Medulla oblongata (tissue), 1 donor: ENCODE data around the gene DCP1B.
A peak's percentile ranks its signal among the peaks of the same experiment; 100 is the strongest.

Experiments
- DNase-seq: peaks from one replicate; pipeline ENCODE4 v3.0.0-alpha.2; 2015; ENCODE audit errors: extremely low spot score

Gene DCP1B

GRCh38 chr12:2017546-2018337 lies 13.5 kb upstream of the DCP1B start:
- DNase-seq = no peak

- no peak for DNase-seq
Measured at GRCh38 chr12:2016862-2017545, 12.7 kb upstream of the DCP1B start.

GRCh38 chr12:2014231-2014630 lies 10.0 kb upstream of the DCP1B start:
- DNase-seq = no peak

- peak; percentile 62 for DNase-seq
Measured at GRCh38 chr12:2013527-2014223, 9.4 kb upstream of the DCP1B start.

GRCh38 chr12:2013086-2013485 lies 8.8 kb upstream of the DCP1B start:
- DNase-seq = no peak

GRCh38 chr12:2011643-2012607 lies 7.7 kb upstream of the DCP1B start:
- no peak for DNase-seq

GRCh38 chr12:2009623-2010022 lies 5.4 kb upstream of the DCP1B start:
- DNase-seq = no peak

- DNase-seq = no peak
Measured at GRCh38 chr12:2008677-2009076, 4.4 kb upstream of the DCP1B start.

- DNase-seq = no peak
Measured at GRCh38 chr12:2003676-2004112, 563 bp downstream of the DCP1B start.

- no peak for DNase-seq
Measured at GRCh38 chr12:1995205-1995896, 8.9 kb downstream of the DCP1B start.

- DNase-seq = no peak
Measured at GRCh38 chr12:1994429-1995143, 9.7 kb downstream of the DCP1B start.

GRCh38 chr12:1993871-1994371 lies 10.3 kb downstream of the DCP1B start:
- DNase-seq = no peak

- no peak for DNase-seq
Measured at GRCh38 chr12:1993341-1993740, 10.9 kb downstream of the DCP1B start.

- DNase-seq = no peak
Measured at GRCh38 chr12:1992732-1993131, 11.5 kb downstream of the DCP1B start.

- no peak for DNase-seq
Measured at GRCh38 chr12:1989111-1989510, 15.1 kb downstream of the DCP1B start.

GRCh38 chr12:1984759-1985158 lies 19.5 kb downstream of the DCP1B start:
- no peak for DNase-seq

GRCh38 chr12:1980282-1980681 lies 24.0 kb downstream of the DCP1B start:
- no peak for DNase-seq

- DNase-seq = no peak
Measured at GRCh38 chr12:1978078-1978862, 26.0 kb downstream of the DCP1B start.

GRCh38 chr12:1977588-1977987 lies 26.7 kb downstream of the DCP1B start:
- no peak for DNase-seq
